HG02852 (cell line): ENCODE measurements around the gene SYAP1.
"Not testable (repeated sequence)": the region's sequence is repeated elsewhere in the genome, so short reads cannot be mapped to it uniquely, and the experiment has no call there.

Source experiments
- ATAC-seq: cut with Tn5 transposase; IDR thresholded peaks from one replicate; pipeline ENCODE4 v1.9.1; 2021; ENCODE audit warnings: mild to moderate bottlenecking, moderate library complexity; ENCODE audit not compliant: unreplicated experiment

Gene SYAP1

GRCh38 chrX:16722481-16722880 lies 3.1 kb downstream of the SYAP1 start:
- no peak for ATAC-seq

- no peak for ATAC-seq
These were observed 5.7 kb downstream of the SYAP1 start for GRCh38 chrX:16725072-16725471.

GRCh38 chrX:16726347-16726988 lies 7.1 kb downstream of the SYAP1 start:
- ATAC-seq = not testable (repeated sequence)

GRCh38 chrX:16727637-16728036 lies 8.2 kb downstream of the SYAP1 start:
- no peak for ATAC-seq

GRCh38 chrX:16730450-16730849 lies 11.0 kb downstream of the SYAP1 start:
- ATAC-seq = no peak

GRCh38 chrX:16733013-16733412 lies 13.6 kb downstream of the SYAP1 start:
- no peak for ATAC-seq

GRCh38 chrX:16737024-16737423 lies 17.6 kb downstream of the SYAP1 start:
- ATAC-seq = no peak

- ATAC-seq = no peak
These were observed 20.2 kb downstream of the SYAP1 start for GRCh38 chrX:16739574-16739973.

- ATAC-seq = no peak
These were observed 24.4 kb downstream of the SYAP1 start for GRCh38 chrX:16743604-16744325.

- no peak for ATAC-seq
These were observed 25.7 kb downstream of the SYAP1 start for GRCh38 chrX:16745102-16745501.

- no peak for ATAC-seq
These were observed 26.2 kb downstream of the SYAP1 start for GRCh38 chrX:16745659-16746058.

GRCh38 chrX:16748425-16748824 lies 29.0 kb downstream of the SYAP1 start:
- ATAC-seq = no peak

- no peak for ATAC-seq
These were observed 30.7 kb downstream of the SYAP1 start for GRCh38 chrX:16750136-16750535.

GRCh38 chrX:16754019-16754418 lies 34.6 kb downstream of the SYAP1 start:
- no peak for ATAC-seq

- no peak for ATAC-seq
These were observed 37.3 kb downstream of the SYAP1 start for GRCh38 chrX:16756724-16757123.

- not testable (repeated sequence) for ATAC-seq
These were observed 42.1 kb downstream of the SYAP1 start for GRCh38 chrX:16761500-16761899.

GRCh38 chrX:16762579-16762978 lies 43.2 kb downstream of the SYAP1 start:
- no peak for ATAC-seq

GRCh38 chrX:16765594-16765993 lies 46.2 kb downstream of the SYAP1 start:
- no peak for ATAC-seq

- ATAC-seq = no peak
These were observed 51.6 kb downstream of the SYAP1 start for GRCh38 chrX:16770970-16771482.

- ATAC-seq = no peak
These were observed 52.3 kb downstream of the SYAP1 start for GRCh38 chrX:16771483-16772398.

GRCh38 chrX:16772460-16772859 lies 53.0 kb downstream of the SYAP1 start:
- no peak for ATAC-seq
